Stomach (tissue), 4 donors: ENCODE measurements around the gene KIFC3.

Experiments used
- CTCF ChIP-seq, 7 experiments: fragments of 450-650 bp in 4 of 7; fragments of 200-600 bp in 3 of 7; sonication (generic) in 3 of 7; IDR thresholded peaks; one replicate each; pipeline ENCODE4 v1.5.1; 2016 to 2019; ENCODE audit warnings: antibody characterized with exemption in 7 of 7, control low read depth in 2 of 7, mild to moderate bottlenecking in 1 of 7
- EP300 ChIP-seq: sonication (generic); formaldehyde crosslinking; IDR thresholded peaks from one replicate; pipeline ENCODE4 v1.6.1; 2017; ENCODE audit warnings: antibody characterized with exemption
- POLR2AphosphoS5 ChIP-seq, 3 donors: sonication (generic); formaldehyde crosslinking; IDR thresholded peaks; one replicate each; pipeline ENCODE4 v1.6.1; 2016; ENCODE audit warnings: antibody characterized with exemption in 3 of 3

DNA sequence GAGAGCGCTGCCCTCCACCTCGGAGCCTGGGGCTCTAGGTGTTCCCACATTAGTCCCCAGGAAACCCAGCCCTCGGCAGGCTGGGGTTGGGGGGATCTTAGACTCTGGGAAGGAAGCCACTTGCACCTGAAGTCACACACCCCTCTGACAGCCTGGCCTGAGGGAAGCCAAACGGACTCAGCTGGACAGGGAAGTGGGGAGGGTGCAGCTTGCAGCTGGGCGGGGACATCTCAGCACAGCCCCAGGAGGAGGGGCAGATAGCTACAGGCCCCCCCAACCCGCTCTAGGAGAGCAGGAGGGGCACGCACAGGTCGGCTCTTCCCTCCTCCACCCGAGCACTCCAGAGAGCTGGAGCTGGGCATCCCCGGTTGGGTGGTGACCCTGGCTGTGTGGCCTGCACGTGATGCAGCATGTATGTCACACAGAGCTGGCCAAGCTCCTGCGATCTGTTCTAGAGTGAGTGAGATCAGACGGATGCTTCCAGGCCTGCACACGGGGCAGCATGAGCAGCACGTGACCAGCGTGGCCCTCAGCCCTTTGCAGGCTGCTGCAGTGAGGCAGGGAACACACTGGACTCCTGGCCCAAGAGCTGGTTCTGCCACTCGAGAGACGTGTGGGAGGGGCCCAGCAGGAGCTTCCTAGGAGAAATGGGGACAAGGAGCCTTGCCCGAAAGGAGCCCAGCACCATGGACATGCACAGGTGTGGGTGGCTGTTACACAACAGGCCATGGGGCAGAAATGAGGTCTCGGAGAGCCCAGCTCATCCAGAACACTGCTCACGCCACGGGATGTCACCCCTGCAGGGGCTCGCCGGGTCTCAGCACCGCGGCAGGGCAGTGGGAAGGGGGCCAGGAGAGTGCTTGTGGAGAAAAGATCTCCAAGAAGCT, 15.4 kb downstream of the KIFC3 start:
- no peak for TF ChIP-seq CTCF (IDR thresholded peaks at IDR 0.05)
- no peak for TF ChIP-seq EP300
- TF ChIP-seq POLR2AphosphoS5 (IDR thresholded peaks at IDR 0.05), result no peak
